ENCODE data around the gene TMEM178B. TPM values are rescaled to one million over a fixed set of nuclear protein-coding genes. Genes with fewer than 3 reads are reported as not detected.

Gene TMEM178B
- total and polyA plus RNA-seq, 2 of the 4 experiments (the other 2 are of a cell fraction), result under 0.01 to 0.05 TPM

DNA sequence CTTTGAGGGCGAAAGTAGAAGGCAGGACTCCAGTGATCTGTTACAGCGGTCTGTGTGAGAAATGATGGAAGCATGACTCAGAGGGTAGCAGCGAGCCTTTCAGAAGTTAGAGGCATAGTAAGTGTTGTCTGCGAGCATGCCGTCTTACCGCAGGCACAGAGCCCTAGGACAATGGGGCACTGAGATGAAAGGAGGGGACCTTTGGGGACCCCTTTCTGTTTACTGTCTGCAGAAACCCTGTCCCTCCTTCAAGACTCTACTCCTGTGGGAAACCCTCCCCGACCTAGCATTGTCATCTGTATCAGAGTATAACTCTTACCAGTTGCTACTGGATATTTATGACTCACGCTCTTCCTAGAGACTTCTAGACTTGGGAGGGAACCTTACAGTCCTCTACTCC is 390.1 kb downstream of the TMEM178B start:
- in situ Hi-C loops (cut with MboI; ENCODE audit: low sequenced_read_pairs) (no loop called here), dilution Hi-C loops (cut with HindIII; ENCODE audit: low sequenced_read_pairs, unreplicated experiment) (no loop called here), intact Hi-C loops (cut with micrococcal nuclease) (no loop called here)
- H2AK5ac ChIP-seq (ENCODE audit: low read depth, low read length), result no peak overlapping the region
- no peak overlapping the region for H3K4me3 ChIP-seq (ENCODE audit: insufficient read depth, low read depth, low read length)
- no TSS peak for BruUV-seq (replicated peaks)
- H4K8ac ChIP-seq (ENCODE audit: low read depth in 2 of 2, low read length in 2 of 2), result no peak overlapping the region
- no peak overlapping the region for H2BK120ac ChIP-seq (ENCODE audit: low read depth, low read length)
- H4K20me1 ChIP-seq (ENCODE audit: insufficient read depth, low read length), result no peaks in the 10 kb centered on the region
- no peaks in the 10 kb centered on the region for H3K79me1 ChIP-seq (ENCODE audit: low read depth in 1 of 2, low read length in 2 of 2)
- no peak overlapping the region for H3K18ac ChIP-seq (ENCODE audit: low read depth, low read length)
- WGBS, 2 experiments (ENCODE audit: extremely low coverage in 2 of 2, insufficient read length in 1 of 2), result no CpG with 5 or more reads among the region's 8 CpGs
- TF ChIP-seq, protein P1, sequence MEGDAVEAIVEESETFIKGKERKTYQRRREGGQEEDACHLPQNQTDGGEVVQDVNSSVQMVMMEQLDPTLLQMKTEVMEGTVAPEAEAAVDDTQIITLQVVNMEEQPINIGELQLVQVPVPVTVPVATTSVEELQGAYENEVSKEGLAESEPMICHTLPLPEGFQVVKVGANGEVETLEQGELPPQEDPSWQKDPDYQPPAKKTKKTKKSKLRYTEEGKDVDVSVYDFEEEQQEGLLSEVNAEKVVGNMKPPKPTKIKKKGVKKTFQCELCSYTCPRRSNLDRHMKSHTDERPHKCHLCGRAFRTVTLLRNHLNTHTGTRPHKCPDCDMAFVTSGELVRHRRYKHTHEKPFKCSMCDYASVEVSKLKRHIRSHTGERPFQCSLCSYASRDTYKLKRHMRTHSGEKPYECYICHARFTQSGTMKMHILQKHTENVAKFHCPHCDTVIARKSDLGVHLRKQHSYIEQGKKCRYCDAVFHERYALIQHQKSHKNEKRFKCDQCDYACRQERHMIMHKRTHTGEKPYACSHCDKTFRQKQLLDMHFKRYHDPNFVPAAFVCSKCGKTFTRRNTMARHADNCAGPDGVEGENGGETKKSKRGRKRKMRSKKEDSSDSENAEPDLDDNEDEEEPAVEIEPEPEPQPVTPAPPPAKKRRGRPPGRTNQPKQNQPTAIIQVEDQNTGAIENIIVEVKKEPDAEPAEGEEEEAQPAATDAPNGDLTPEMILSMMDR (conservative IDR thresholded peaks at IDR 0.05; ENCODE audit: low read depth, low read length), result no peak
- TF ChIP-seq MAFK (IDR thresholded peaks at IDR 0.05; ENCODE audit: low read depth, low read length), result no peak
- no peak for TF ChIP-seq MXI1 (IDR thresholded peaks at IDR 0.05; ENCODE audit: borderline replicate concordance, low read depth, low read length)
- TF ChIP-seq CEBPB (IDR thresholded peaks at IDR 0.05; ENCODE audit: low read depth, low read length), result no peak
- TF ChIP-seq RAD21 (IDR thresholded peaks at IDR 0.05; ENCODE audit: low read length), result no peak
- no peak for TF ChIP-seq RFX5 (IDR thresholded peaks at IDR 0.05; ENCODE audit: low read depth, low read length)
- no peak for TF ChIP-seq RCOR1 (IDR thresholded peaks at IDR 0.05; ENCODE audit: insufficient replicate concordance, low read length)
- no peak for TF ChIP-seq SMC3 (IDR thresholded peaks at IDR 0.05; ENCODE audit: low read depth, low read length)
- TF ChIP-seq CHD1 (IDR thresholded peaks at IDR 0.05; ENCODE audit: low read depth, low read length), result no peak
- TF ChIP-seq BHLHE40 (IDR thresholded peaks at IDR 0.05; ENCODE audit: low read depth, low read length), result no peak
- no peak for TF ChIP-seq NFE2L2 (IDR thresholded peaks at IDR 0.05; ENCODE audit: low read depth, low read length)
- TF ChIP-seq, protein P2, sequence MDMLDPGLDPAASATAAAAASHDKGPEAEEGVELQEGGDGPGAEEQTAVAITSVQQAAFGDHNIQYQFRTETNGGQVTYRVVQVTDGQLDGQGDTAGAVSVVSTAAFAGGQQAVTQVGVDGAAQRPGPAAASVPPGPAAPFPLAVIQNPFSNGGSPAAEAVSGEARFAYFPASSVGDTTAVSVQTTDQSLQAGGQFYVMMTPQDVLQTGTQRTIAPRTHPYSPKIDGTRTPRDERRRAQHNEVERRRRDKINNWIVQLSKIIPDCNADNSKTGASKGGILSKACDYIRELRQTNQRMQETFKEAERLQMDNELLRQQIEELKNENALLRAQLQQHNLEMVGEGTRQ (IDR thresholded peaks at IDR 0.05; ENCODE audit: low read depth, low read length), result no peak
- no peak for TF ChIP-seq POLR2A (IDR thresholded peaks at IDR 0.05; ENCODE audit: low read depth, low read length)
- no peak overlapping the region for H2BK20ac ChIP-seq (ENCODE audit: low read depth, low read length)
- no peak overlapping the region for H4K91ac ChIP-seq (ENCODE audit: insufficient read depth, low read depth, low read length)
- no peak overlapping the region for H4K5ac ChIP-seq (ENCODE audit: low read depth, low read length)
- no peaks in the 10 kb centered on the region for H3K27me3 ChIP-seq (ENCODE audit: control insufficient read depth, insufficient read depth, low read length)
- H3K4ac ChIP-seq (ENCODE audit: low read depth, low read length), result no peak overlapping the region
- H3K56ac ChIP-seq (ENCODE audit: extremely low read depth, insufficient read depth, low read length), result no peak overlapping the region
- no peak overlapping the region for H2AFZ ChIP-seq (replicated peaks; ENCODE audit: low read length, poor library complexity)
- no peak overlapping the region for H2BK15ac ChIP-seq (ENCODE audit: low read depth, low read length)
- no peaks in the 10 kb centered on the region for H3K36me3 ChIP-seq (ENCODE audit: control insufficient read depth, insufficient read depth, low read length)
- H3K23ac ChIP-seq (ENCODE audit: low read depth, low read length), result no peak overlapping the region
- H2AK9ac ChIP-seq (replicated peaks; ENCODE audit: low read depth, low read length, poor library complexity), result no peak overlapping the region
- H3K14ac ChIP-seq (replicated peaks; ENCODE audit: low read depth, low read length), result no peak overlapping the region
- H3K9me3 ChIP-seq (ENCODE audit: control insufficient read depth, insufficient read depth, low read length), result peaks cover 6% of the 10 kb centered on the region; the same call in 1 of the 2 replicates
- H3K27ac ChIP-seq (ENCODE audit: insufficient read depth, low read length), result no peak overlapping the region
- H3K9ac ChIP-seq (ENCODE audit: low read depth, low read length), result no peak overlapping the region
- DNase-seq (no peak), ATAC-seq (ENCODE audit: low read depth) (no peak)
- no peaks in the 10 kb centered on the region for H3K4me1 ChIP-seq (ENCODE audit: control insufficient read depth, insufficient read depth, low read length)
- ChIA-PET POLR2A (ENCODE audit: unreplicated experiment) (no interaction called here), CTCF (no interaction called here)
- no peaks in the 10 kb centered on the region for H3K9me1 ChIP-seq (ENCODE audit: insufficient read depth, low read length)
- H3K4me2 ChIP-seq (ENCODE audit: low read depth, low read length), result no peak overlapping the region
- no peak overlapping the region for H2BK5ac ChIP-seq (ENCODE audit: low read depth, low read length, poor library complexity, severe bottlenecking)

Measured in IMR-90 (cell line).